SK-N-SH (cell line): ENCODE data around the gene GGA3. TPM values are rescaled to one million over a fixed set of nuclear protein-coding genes. Genes with fewer than 3 reads are reported as not detected.

Source experiments
- CTCF ChIA-PET: fragments of 300-600, 350-600 bp; formaldehyde crosslinking; extraction: SDS; loops from one replicate; lab custom pipeline; 2021; lab: Yijun Ruan, JAX
- POLR2A ChIA-PET: fragments of 350-600 bp; sonication (Branson Sonifier 250); formaldehyde crosslinking; extraction: SDS; loops from one replicate; lab custom pipeline; 2020; ENCODE audit warnings: antibody characterized with exemption, inconsistent platforms; lab: Yijun Ruan, JAX
- DNase-seq: peaks from one replicate; pipeline ENCODE4 v3.0.0; 2012
- H2AFZ ChIP-seq: fragments of 200-600 bp; sonication (generic); 2 replicates; pipeline ENCODE4 v1.8.1; 2016; ENCODE audit warnings: antibody characterized with exemption, mild to moderate bottlenecking, low read depth
- H3F3A ChIP-seq: fragments of 200-600 bp; sonication (generic); replicated peaks from 2 replicates; pipeline ENCODE3; 2016; ENCODE audit warnings: antibody characterized with exemption, mild to moderate bottlenecking; ENCODE audit not compliant: insufficient read depth
- H3K27ac ChIP-seq, 2 experiments: fragments of 200-500 bp in 1 of 2; fragments of 200-600 bp in 1 of 2; sonication (Bioruptor generic) in 1 of 2; sonication (generic), shearing (Covaris generic) in 1 of 2; 2 replicates each; pipeline versions ENCODE4 v1.5.1 to v1.6.1; 2014 to 2016; ENCODE audit warnings: low read depth in 2 of 2, inconsistent platforms in 1 of 2, low read length in 1 of 2, mild to moderate bottlenecking in 1 of 2, mixed read lengths in 1 of 2
- H3K27me3 ChIP-seq: fragments of 200-600 bp; sonication (generic), shearing (Covaris generic); 2 replicates; pipeline ENCODE4 v1.6.1; 2016; ENCODE audit warnings: mixed run types; ENCODE audit not compliant: insufficient read depth
- H3K36me3 ChIP-seq, 2 experiments: fragments of 200-500 bp in 1 of 2; fragments of 200-600 bp in 1 of 2; sonication (Bioruptor generic) in 1 of 2; sonication (generic) in 1 of 2; replicated peaks in 1 of 2; 2 replicates each; pipeline versions ENCODE3 to v1.5.1; 2014 to 2016; ENCODE audit warnings: low read length in 1 of 2, mild to moderate bottlenecking in 1 of 2; ENCODE audit not compliant: insufficient read depth in 2 of 2, control insufficient read depth in 1 of 2
- H3K4me1 ChIP-seq, 2 experiments: fragments of 200-500 bp in 1 of 2; fragments of 200-600 bp in 1 of 2; sonication (Bioruptor generic) in 1 of 2; sonication (generic), shearing (Covaris generic) in 1 of 2; 2 replicates each; pipeline versions ENCODE4 v1.5.1 to v1.6.1; 2014 to 2016; ENCODE audit warnings: low read depth in 1 of 2, low read length in 1 of 2, mixed run types in 1 of 2; ENCODE audit not compliant: insufficient read depth in 2 of 2, control insufficient read depth in 1 of 2
- H3K4me2 ChIP-seq: fragments of 200-600 bp; sonication (generic), shearing (Covaris generic); 2 replicates; pipeline ENCODE4 v1.6.1; 2017; ENCODE audit warnings: mixed run types
- H3K4me3 ChIP-seq, 2 experiments: fragments of 200-500 bp in 1 of 2; fragments of 200-600 bp in 1 of 2; sonication (Bioruptor generic) in 1 of 2; sonication (generic), shearing (Covaris generic) in 1 of 2; 2 replicates each; pipeline versions ENCODE4 v1.5.1 to v1.8.1; 2014 to 2016; ENCODE audit warnings: low read depth in 2 of 2, inconsistent platforms in 1 of 2, low read length in 1 of 2, mild to moderate bottlenecking in 1 of 2, mixed read lengths in 1 of 2, moderate library complexity in 1 of 2
- H3K79me2 ChIP-seq: fragments of 200-600 bp; sonication (generic); 2 replicates; pipeline ENCODE4 v1.8.1; 2017; ENCODE audit warnings: mild to moderate bottlenecking; ENCODE audit not compliant: insufficient read depth
- H3K9ac ChIP-seq: fragments of 200-600 bp; sonication (generic); 2 replicates; pipeline ENCODE4 v1.6.1; 2017; ENCODE audit warnings: mixed run types
- H3K9me2 ChIP-seq: fragments of 200-600 bp; sonication (generic); 2 replicates; pipeline ENCODE4 v1.6.1; 2017; ENCODE audit warnings: mixed run types
- H3K9me3 ChIP-seq: fragments of 200-600 bp; sonication (generic); 2 replicates; pipeline ENCODE4 v1.6.1; 2017; ENCODE audit warnings: mixed run types, mild to moderate bottlenecking, moderate library complexity
- H4K20me1 ChIP-seq: fragments of 200-600 bp; sonication (generic); 2 replicates; pipeline ENCODE4 v1.6.1; 2017; ENCODE audit warnings: mild to moderate bottlenecking, mixed run types; ENCODE audit not compliant: insufficient read depth
- CHD2 ChIP-seq: fragments of 150-350 bp; IDR thresholded peaks from 2 replicates; pipeline ENCODE4 v1.6.1; 2018; ENCODE audit warnings: low read length; ENCODE audit not compliant: partially characterized antibody
- EZH2phosphoT487 ChIP-seq: fragments of 200-600 bp; sonication (generic); IDR thresholded peaks from 2 replicates; pipeline ENCODE4 v1.6.1; 2017; ENCODE audit warnings: low read depth, mixed run types, mild to moderate bottlenecking, antibody characterized with exemption, moderate library complexity, borderline replicate concordance
- GABPA ChIP-seq: IDR thresholded peaks from 2 replicates; pipeline ENCODE4 v1.4.0; 2012; ENCODE audit warnings: low read depth, mild to moderate bottlenecking
- IRF3 ChIP-seq: fragments of 150-350 bp; IDR thresholded peaks from 2 replicates; pipeline ENCODE4 v1.6.1; 2016; ENCODE audit warnings: mild to moderate bottlenecking, low read depth, low read length
- MAX ChIP-seq: IDR thresholded peaks from 2 replicates; pipeline ENCODE4 v1.4.0; 2012; ENCODE audit warnings: low read depth
- MEF2A ChIP-seq: IDR thresholded peaks from 2 replicates; pipeline ENCODE4 v1.4.0; 2012; ENCODE audit warnings: low read depth, borderline replicate concordance
- MXI1 ChIP-seq: IDR thresholded peaks from 2 replicates; pipeline ENCODE4 v1.6.1; 2012; ENCODE audit warnings: mild to moderate bottlenecking, low read depth, low read length, improper control_type of control experiment
- NFIC ChIP-seq: IDR thresholded peaks from 2 replicates; pipeline ENCODE4 v1.4.0; 2012; ENCODE audit warnings: borderline replicate concordance
- POLR2AphosphoS5 ChIP-seq: IDR thresholded peaks from 2 replicates; pipeline ENCODE4 v1.6.1; 2012; ENCODE audit warnings: low read depth, low read length
- RCOR1 ChIP-seq: fragments of 150-350 bp; IDR thresholded peaks from 2 replicates; pipeline ENCODE4 v1.6.1; 2017; ENCODE audit warnings: antibody characterized with exemption, low read length
- RXRA ChIP-seq: IDR thresholded peaks from 2 replicates; pipeline ENCODE4 v1.4.0; 2012; ENCODE audit warnings: low read depth, mild to moderate bottlenecking, borderline replicate concordance
- SIN3A ChIP-seq: IDR thresholded peaks from 2 replicates; pipeline ENCODE4 v1.6.1; 2012; ENCODE audit warnings: low read depth, mild to moderate bottlenecking, low read length, moderate library complexity, borderline replicate concordance
- TEAD4 ChIP-seq: IDR thresholded peaks from 2 replicates; pipeline ENCODE4 v1.4.0; 2012; ENCODE audit warnings: mild to moderate bottlenecking, borderline replicate concordance; ENCODE audit not compliant: insufficient read depth
- YY1 ChIP-seq: IDR thresholded peaks from 2 replicates; pipeline ENCODE4 v1.4.0; 2012; ENCODE audit warnings: low read depth, mild to moderate bottlenecking
- ZBTB33 ChIP-seq: IDR thresholded peaks from 2 replicates; pipeline ENCODE4 v1.4.0; 2012; ENCODE audit warnings: low read depth, borderline replicate concordance
- WGBS: methylation state at CpG from one replicate; pipeline ENCODE4 v1.1.6; 2017; ENCODE audit warnings: low lambda C conversion rate; 5-methylcytosine and 5-hydroxymethylcytosine counted together
- polyA plus RNA-seq, 3 experiments: library from polyadenylated mRNA; depleted of rRNA; stranded (reverse); fragments of >200 nt; gene quantifications; 2 replicates each; pipeline ENCODE4 v1.2.3, GENCODE V29; 2012
- TF ChIP-seq, protein P1 (sequence below): fragments of 150-350 bp; IDR thresholded peaks from 2 replicates; pipeline ENCODE4 v1.6.1; 2017; ENCODE audit warnings: antibody characterized with exemption, low read length, low read depth, borderline replicate concordance
- TF ChIP-seq, protein P2 (sequence below): IDR thresholded peaks from 2 replicates; pipeline ENCODE4 v1.6.1; 2012; ENCODE audit warnings: mild to moderate bottlenecking, low read depth, low read length, moderate library complexity

Gene GGA3
- polyA plus RNA-seq, 1 of the 3 experiments (the other 2 are of a cell fraction): 42.5 TPM

DNA sequence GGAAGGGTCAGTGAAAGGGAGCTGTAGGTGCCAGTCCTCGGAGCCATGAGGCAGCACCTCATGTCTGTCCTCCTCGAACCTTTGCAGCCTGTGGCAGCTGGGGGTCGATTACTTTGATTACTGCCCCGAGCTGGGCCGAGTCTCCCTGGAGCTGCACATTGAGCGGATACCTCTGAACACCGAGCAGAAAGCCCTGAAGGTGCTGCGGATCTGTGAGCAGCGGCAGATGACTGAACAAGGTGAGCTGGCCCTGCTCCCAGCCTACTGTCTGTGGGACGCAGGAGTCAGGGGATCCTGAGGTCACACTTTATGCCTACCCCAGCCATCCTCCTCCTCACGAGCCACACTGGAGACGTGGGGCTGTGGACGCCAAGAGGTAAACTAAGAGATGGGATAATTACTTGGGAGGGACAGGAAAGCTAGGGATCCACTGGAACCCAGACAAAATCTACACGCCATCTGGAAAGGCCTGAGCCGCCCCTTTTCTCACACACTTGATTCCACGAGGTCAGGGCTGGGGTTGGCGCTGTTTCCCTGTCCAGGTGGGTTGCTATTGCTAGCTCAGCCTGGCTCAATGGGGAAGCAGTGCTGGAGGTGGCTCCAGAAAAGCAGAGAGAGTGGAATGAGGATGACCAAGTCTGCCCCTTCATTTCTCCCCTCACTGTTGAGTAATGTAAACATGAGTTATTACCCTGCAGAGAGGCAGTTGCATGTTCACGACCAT, 29.5 kb downstream of the GGA3 start:
- POLR2A ChIA-PET: interaction anchor here (0.6 to 0.9 kb wide), 2 partner anchors 28 to 108 kb away, joined by 3 to 4 read pairs; no protein-coding TSS in a partner anchor
- Histone ChIP-seq H3K4me1 (no peaks in the 10 kb centered on the region), H3K27ac (no peak overlapping the region), H3F3A (peaks cover 18% of the 10 kb centered on the region), H3K9ac (no peak overlapping the region), H4K20me1 (no peaks in the 10 kb centered on the region), H3K27me3 (no peaks in the 10 kb centered on the region), H3K9me2 (no peaks in the 10 kb centered on the region), H3K4me2 (no peak overlapping the region), H2AFZ (no peak overlapping the region), H3K36me3 (peaks cover 68 to 69% of the 10 kb centered on the region in 2 experiments), H3K9me3 (no peaks in the 10 kb centered on the region), H3K79me2 (0 out of 2 replicates have a peak, but pooled peaks cover 7% of the 10 kb centered on the region), H3K4me3 (no peak overlapping the region)
- TF ChIP-seq NFIC (no peak), CHD2 (no peak), EZH2phosphoT487 (no peak), TEAD4 (no peak), SIN3A (no peak), ZBTB33 (no peak), YY1 (no peak), POLR2AphosphoS5 (no peak), IRF3 (no peak), MXI1 (no peak), RCOR1 (no peak), MEF2A (no peak), GABPA (no peak), RXRA (no peak), MAX (no peak)
- TF ChIP-seq, protein P1, sequence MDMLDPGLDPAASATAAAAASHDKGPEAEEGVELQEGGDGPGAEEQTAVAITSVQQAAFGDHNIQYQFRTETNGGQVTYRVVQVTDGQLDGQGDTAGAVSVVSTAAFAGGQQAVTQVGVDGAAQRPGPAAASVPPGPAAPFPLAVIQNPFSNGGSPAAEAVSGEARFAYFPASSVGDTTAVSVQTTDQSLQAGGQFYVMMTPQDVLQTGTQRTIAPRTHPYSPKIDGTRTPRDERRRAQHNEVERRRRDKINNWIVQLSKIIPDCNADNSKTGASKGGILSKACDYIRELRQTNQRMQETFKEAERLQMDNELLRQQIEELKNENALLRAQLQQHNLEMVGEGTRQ: no peak
- TF ChIP-seq, protein P2, sequence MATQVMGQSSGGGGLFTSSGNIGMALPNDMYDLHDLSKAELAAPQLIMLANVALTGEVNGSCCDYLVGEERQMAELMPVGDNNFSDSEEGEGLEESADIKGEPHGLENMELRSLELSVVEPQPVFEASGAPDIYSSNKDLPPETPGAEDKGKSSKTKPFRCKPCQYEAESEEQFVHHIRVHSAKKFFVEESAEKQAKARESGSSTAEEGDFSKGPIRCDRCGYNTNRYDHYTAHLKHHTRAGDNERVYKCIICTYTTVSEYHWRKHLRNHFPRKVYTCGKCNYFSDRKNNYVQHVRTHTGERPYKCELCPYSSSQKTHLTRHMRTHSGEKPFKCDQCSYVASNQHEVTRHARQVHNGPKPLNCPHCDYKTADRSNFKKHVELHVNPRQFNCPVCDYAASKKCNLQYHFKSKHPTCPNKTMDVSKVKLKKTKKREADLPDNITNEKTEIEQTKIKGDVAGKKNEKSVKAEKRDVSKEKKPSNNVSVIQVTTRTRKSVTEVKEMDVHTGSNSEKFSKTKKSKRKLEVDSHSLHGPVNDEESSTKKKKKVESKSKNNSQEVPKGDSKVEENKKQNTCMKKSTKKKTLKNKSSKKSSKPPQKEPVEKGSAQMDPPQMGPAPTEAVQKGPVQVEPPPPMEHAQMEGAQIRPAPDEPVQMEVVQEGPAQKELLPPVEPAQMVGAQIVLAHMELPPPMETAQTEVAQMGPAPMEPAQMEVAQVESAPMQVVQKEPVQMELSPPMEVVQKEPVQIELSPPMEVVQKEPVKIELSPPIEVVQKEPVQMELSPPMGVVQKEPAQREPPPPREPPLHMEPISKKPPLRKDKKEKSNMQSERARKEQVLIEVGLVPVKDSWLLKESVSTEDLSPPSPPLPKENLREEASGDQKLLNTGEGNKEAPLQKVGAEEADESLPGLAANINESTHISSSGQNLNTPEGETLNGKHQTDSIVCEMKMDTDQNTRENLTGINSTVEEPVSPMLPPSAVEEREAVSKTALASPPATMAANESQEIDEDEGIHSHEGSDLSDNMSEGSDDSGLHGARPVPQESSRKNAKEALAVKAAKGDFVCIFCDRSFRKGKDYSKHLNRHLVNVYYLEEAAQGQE: no peak
- DNase-seq: no peak
- CTCF ChIA-PET: interaction anchor here (1.1 to 11.7 kb wide), 7 partner anchors 8 to 130 kb away, joined by 3 to 136 read pairs (median 4); partner anchors contain the start of gene MIF4GD
- 91% methylated on average over 18 of the region's 18 CpGs for WGBS
